DND-41 (cell line): ENCODE measurements around the gene C17orf75.

Experiments
- CTCF ChIP-seq: IDR thresholded peaks from 2 replicates; pipeline ENCODE4 v1.5.1; 2012; ENCODE audit warnings: borderline replicate concordance, low read length, moderate library complexity, mild to moderate bottlenecking; ENCODE audit not compliant: poor library complexity, severe bottlenecking; ENCODE audit errors: extremely low read depth
- EZH2 ChIP-seq: IDR thresholded peaks from 3 replicates; pipeline ENCODE4 v1.6.1; 2012; ENCODE audit warnings: borderline replicate concordance, low read depth, mild to moderate bottlenecking, moderate library complexity, low read length, inconsistent platforms; ENCODE audit not compliant: severe bottlenecking

DNA sequence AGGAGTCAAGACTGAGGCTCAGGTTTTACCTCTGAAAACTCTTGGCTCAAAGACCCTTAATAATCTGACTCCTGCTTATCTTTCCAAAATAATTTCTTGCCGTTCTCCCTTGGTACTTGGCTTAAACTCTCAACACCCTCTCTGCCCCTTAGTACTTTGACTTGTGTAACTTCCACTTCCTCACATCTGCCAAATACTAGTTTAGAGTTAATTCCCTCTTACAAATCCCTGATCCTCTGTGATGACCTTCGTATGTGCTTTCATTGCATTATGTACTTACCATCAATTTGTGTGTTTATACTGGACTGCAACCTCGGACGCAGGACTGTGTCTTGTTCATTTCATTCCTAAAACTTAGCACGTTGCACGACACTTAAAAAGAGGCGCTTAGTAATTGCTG lies 43.1 kb upstream of the C17orf75 start:
- TF ChIP-seq CTCF (no peak), EZH2 (no peak)
